GM21723 (cell line): Measurements from ENCODE around the gene REXO2.

Experiments used
- ATAC-seq: cut with Tn5 transposase; IDR thresholded peaks from one replicate; pipeline ENCODE4 v1.9.1; 2021; ENCODE audit warnings: mild to moderate bottlenecking, moderate library complexity; ENCODE audit not compliant: unreplicated experiment

REXO2 gene

DNA sequence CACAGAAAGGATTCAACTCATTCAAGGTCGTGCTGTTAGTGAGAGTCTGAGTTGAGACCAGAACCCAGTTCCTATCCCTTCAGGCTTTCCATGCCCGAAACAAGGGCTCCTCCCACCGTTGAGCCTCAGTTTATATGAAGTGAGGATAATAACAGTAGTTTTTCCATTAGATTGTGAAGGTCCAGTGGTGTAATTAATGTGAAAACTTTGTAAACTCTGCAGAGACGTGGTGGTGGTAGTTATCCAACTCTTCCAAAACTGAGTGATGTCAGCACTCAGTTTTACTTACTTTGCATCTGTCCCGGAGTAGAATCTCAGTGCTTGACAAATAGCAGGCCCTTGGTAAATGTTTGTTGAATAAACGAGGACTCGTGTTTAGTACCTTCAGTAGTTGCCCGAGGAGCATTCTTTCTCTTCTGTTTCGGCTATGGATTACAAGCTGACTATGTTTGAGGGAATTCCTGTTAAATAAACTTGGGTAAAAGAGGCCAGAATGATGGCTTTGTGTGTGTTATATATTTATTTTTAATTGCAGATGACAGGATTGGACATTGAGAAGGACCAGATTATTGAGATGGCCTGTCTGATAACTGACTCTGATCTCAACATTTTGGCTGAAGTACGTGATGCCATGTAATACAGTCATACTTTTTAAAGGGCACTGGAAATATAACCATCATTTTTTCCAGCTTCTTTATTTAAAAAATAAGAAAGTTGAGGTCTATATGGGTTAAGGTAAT is 1.0 kb downstream of the REXO2 start:
- ATAC-seq: no peak

DNA sequence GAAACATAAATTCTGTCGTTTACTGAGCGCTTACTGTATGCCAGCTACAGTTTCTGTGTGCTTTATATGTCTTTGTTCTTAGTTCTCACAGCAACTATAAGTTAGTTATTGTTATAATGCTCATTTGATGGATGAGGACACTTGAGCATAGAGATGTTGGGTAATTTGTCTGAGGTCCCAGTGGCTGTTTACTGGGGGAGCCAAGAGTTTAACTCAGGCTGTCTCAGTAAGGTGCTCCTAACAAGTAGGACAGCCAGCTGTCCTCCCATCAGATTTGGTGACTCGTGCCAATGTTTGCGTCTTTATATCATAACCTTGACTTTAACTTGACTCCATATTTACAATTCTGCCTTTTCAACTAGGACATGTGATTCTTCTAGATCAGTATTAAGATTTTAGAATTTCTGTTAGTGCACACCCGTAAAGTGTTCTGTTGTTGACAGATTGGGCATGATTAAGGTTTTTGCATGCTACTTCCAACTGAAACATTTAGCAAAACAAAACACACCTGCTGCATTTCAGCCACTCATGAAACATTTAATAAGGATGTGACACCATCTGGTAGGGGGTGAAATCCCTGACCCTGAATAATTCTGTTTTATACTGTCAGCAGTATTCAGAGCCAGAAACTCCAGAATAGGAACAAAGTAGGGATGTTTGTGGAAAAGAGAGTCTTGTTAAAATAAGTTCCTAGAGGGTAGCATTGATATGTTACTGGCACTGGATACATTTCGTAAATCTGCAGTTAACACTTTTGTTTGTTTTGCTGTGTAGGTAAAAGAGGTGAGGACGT is 1.9 kb downstream of the REXO2 start:
- no peak for ATAC-seq

DNA sequence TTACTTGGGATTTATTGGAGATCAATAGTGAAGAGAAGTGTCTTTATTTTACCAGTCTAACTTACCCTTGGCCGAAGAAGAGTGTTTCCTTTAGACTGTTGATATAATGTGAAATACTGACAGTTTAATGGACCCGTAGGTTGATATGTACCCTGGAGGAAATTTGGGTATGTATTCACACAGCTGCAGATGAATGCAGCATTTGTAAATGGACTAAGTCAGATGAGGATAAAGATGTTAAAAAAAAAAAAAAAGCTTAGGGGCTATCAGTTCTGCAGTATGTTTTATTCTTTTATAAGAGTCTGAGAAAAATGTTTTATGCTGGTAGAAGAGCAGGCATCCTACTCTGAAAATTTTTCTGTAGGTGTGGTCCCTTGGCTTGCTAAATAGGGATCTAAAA is 2.7 kb downstream of the REXO2 start:
- ATAC-seq: no peak

DNA sequence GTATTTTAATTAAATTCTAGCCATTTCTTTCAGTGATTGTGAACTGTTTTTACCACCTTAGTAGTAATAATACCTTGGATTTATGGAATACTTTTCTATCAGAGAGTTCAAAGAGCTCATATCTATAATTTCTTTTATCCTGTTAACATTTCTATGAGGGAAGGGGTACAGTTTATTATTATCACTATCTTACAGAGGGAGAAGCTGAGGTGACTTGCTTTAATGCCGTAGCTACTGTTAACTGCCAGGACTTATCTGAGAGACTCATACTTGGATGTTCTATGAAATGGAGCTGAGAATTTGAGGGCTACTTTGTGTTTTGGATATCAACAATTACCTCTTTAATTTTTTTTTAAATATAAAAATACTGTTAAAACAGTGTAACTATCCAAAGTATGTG is 3.3 kb downstream of the REXO2 start:
- ATAC-seq: no peak

DNA sequence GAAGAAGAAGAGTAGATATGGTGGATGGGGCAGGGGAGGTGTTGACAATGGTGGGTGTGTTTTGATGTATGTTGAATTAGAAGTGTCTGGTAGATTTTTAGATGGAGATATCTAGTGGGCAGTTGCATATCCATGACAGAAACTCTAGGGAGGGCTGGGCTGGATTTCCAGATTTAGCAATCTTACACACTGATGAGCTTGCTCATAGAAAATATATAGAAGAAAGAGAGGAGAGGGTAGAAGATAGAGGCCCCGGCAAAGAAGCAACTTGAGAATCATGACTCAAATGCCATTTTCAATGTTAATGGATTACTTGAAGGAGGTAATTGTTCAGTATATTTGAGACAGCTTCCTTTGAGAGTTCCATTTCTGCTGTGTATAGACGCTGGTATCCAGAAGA is 8.2 kb downstream of the REXO2 start:
- no peak for ATAC-seq

DNA sequence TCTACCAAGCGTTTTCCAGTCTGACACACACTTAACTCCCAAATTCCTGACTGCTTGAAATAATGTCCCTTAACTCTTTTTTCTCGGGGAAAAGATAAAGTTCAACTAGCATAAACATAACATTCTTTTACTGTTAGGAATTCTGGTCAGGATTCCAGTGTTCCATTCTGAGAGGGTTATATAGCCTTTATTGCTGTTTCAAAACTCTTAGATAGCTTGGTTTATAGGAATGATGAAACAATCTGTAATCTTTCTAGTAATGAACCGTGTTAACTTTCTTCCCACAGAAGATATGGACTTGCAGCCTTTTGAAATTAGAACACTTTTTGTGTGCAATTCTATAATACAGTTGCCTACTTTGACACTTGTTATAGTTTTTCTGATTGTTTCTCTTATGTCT is 8.6 kb downstream of the REXO2 start:
- no peak for ATAC-seq

DNA sequence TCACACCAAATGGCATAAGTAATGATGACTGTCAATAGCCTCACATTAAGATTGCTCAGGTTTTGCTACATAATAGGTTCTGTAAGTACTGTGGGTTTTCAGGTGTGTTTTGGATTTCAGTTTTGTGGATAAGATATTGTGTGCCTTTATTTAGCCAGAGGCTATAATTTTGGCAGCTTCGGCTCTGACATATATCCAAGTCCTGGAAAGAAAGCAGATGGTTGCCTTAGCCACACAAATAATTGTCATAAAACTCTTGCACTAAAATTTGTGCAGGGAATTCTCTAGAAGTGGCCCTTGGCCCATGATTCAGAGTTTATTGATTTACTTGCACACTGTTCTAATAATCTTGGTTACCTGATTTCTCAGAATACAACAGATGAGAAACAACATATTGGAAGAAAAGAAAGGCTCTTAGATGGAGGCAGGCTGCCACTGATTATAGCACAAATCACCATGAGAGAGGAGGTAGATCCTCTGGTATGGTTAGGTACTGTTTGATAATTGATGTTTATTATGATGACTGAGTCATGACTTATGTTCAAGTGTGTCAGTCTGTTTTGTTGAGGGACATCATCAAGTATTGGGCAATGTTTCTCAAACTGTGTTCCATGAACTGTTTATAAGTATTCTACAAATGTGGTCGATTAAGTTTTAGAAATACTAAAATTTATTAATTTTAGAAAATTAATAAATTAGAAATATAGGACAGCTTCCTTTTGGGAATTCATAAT is 9.6 kb downstream of the REXO2 start:
- no peak for ATAC-seq

DNA sequence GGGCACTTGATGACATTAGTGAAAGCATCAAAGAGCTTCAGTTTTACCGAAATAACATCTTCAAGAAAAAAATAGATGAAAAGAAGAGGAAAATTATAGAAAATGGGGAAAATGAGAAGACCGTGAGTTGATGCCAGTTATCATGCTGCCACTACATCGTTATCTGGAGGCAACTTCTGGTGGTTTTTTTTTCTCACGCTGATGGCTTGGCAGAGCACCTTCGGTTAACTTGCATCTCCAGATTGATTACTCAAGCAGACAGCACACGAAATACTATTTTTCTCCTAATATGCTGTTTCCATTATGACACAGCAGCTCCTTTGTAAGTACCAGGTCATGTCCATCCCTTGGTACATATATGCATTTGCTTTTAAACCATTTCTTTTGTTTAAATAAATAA is 10.6 kb downstream of the REXO2 start:
- no peak for ATAC-seq

DNA sequence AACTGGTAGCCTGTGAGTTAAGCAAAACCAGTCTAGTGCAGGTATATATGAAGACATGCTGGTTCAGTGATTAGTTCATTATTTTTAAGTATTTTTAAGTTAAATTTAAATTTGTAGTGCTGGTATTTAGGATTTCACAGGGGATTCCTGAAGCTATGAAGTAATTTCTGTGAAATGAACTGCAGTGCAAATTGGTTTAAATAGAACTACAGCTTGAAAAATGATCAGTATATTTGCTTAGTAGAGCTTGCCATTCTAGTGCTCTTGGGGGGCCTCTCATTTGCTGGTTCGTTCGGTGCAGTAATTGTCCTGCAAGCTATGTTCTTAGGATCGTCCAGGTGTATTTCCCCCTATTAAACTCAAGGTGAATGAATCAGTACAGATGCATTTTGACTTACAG is 13.1 kb downstream of the REXO2 start:
- no peak for ATAC-seq

DNA sequence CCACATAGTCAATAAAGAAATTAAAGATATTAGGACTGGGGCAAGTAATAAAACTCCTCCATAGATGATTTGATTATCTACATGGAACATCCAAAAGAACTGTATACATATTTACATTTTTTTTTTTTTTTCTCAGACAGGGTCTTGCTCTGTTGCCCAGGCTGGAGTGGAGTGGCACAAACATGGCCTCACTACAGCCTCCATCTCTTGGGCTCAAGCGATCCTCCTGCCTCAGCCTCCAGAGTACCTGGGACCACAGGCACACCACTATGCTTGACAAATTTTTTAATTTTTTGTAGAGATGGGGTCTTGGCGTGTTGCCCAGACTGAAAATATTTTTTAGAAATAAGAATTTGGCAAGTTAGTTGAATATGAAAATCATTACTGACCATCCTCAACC is 24.7 kb downstream of the REXO2 start:
- ATAC-seq: no peak

DNA sequence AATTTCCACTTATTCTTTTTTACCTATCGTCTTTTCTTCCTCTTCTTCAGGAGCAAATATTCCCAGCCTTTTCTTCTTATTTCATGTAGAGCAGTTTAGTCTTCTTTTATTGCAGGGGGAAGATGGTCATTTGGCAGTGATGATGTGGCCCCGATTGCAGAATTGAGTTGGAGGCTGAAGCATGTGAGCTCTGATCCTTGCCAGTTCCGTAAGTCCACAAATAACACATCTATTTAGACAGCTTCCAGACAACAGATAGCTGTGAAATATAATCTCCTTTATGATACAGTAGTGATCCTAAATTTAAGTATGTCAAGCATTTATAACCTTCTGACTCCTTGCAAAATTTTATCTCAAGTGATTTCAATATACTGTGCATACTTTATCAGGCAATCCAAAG is 27.5 kb downstream of the REXO2 start:
- no peak for ATAC-seq

DNA sequence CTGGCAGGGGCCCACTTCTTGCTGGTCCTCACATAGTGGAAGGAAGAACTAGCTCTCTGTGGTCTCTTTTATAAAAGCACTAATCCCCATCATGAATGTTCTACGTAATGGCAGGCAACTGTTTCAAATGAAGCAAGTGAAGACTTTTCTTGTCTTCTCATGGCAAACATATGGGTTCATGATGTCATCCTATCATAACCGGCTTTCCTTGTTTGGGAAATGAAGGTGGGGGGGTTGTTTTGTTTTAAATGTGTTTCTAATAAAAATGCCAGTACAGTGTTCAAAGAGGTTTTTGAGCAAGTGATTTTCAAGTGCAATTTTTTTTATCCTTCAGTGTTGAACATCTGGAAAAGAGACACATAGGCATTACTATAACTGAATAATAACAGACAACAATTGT is 33.4 kb downstream of the REXO2 start:
- ATAC-seq: no peak

DNA sequence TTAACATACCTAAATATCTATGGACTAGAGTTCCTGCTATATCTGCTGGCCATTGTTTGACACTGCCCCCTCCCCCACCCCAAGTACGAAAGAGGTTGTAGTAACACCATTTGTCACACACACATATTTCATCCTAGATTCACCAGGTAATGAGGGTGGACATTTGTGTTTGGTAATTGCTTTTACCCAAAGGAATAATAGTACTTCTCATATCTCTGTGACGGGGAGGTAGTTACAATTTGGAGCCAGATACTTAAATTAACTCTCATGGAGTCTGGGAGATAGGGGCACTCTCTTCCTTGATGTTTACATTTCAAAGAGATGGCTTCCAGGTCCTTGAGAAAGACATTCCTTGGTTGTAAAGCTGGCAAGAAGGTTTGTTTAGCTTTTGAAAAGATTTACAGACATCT is 38.7 kb downstream of the REXO2 start:
- ATAC-seq: no peak

DNA sequence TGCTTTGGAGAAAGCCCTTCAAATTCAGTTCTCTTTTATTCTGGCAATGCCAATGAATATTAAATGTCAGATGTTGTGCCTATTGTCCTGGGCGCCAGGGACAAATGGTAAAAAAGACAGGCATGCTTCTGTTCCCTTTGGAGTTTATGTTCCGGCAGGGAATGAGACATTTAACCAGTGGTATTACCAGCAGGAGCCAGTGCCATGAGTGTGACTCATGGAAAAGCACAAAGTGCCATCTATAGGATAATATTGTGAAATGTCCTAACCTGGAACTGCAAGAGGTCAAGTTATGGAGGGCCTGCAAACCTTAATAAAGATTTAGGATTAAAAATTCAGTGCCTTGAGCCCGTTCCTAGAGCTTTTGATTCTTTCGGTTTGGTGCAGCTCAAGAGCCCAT is 39.5 kb downstream of the REXO2 start:
- no peak for ATAC-seq

DNA sequence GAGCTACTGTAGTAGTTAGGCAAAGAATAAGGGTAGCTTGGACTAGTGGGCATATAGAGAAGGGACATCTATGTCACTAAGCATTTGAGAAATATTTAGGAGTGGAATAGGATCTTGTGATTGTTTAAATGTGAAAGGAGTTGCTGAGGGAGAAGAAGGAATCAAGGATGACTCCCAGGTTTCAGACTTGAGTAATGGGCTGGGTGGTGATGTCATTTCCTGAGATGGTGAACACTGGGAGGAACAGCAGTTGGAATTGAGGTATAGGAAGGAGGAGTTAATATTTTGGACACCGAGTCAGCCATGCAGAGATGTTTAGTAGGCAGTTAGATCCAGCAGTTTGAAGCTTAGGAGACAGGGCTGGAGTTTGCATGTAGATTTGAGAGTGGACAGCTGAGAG is 40.1 kb downstream of the REXO2 start:
- ATAC-seq: no peak

DNA sequence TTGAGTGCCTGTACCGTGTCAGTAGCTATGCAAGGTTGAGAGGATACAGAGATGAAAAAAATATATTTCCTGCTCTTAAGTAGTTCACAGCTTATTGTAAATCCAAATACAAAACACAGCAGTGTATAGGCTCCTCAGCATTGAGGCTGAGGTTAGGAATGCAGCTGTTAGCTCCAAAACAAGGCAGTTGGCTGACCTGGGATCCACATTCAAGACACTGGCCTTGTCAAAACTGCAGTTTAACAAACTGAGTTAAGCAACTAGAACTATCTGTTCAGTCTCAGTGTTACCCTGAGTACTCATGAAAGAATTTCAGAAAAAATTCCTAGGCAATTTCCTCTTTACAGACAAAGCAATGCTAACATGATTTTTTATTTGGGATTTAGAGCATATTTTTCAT is 42.8 kb downstream of the REXO2 start:
- no peak for ATAC-seq

DNA sequence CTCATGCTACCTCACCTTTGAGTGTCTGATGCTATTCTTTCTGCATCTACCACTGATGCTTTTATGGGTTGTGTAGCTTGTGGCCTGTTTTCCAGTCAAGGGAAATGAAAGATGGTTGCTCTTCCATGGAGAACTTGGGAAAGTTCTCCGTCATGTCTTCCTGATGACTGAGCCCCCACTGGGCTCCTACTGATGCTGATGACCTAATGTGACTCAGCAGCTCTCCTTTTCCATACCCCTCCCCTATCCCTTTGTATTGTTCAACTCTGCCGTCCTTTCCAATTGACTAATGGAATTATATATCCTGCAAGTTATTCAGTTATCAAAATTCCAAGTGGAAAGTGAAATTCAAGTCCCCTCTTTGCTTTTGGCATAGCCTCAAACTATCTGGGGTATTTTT is 44.7 kb downstream of the REXO2 start:
- no peak for ATAC-seq

DNA sequence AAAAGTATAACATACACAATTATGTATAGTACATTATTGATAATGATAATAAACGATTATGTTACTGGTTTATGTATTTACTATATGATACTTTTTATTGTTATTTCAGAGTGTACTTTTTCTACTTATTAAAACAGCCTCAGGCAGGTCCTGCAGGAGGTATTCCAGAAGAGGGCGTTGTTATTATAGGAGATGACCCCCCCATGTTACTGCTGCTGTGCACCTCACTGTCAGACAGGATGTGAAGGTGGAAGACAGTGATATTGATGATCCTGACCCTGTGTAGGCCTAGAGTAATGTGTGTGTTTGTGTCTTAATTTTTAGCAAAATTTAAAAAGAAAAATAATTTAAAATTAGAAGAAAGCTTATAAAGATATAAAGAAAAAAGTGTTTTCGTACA is 57.6 kb downstream of the REXO2 start:
- ATAC-seq: no peak

DNA sequence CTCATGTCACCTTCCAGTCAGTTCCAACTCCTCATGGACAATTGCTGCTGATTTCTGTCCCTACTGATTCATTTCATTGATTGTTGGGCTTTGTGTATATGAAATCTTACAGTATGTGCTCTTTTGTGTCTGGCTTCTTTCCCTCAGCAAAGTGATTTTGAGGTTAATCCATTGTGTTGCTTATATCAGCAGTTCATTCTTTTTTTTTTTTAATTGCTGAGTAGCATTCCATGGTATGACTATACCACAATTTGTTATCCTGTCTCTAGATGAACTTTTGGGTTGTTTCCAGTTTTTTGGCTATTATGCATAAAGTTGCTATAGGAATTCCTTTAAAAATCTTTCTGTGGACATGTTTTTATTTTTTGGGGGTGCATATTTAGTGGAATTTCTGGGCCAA is 60.5 kb downstream of the REXO2 start:
- no peak for ATAC-seq
